Smooth muscle cell (in vitro differentiated cells): ENCODE measurements around the gene FLOT1. TPM values are rescaled to one million over a fixed set of nuclear protein-coding genes. Genes with fewer than 3 reads are reported as not detected.

Experiments used
- DNase-seq: peaks from one replicate; lab custom pipeline; 2025; ENCODE audit not compliant: unreplicated experiment; lab: John Stamatoyannopoulos, UW
- H2AFZ ChIP-seq: fragments of 200-600 bp; sonication (generic); 2 replicates; pipeline ENCODE4 v1.6.0; 2016; ENCODE audit warnings: antibody characterized with exemption, low read depth, mild to moderate bottlenecking
- H3F3A ChIP-seq: fragments of 200-600 bp; sonication (generic); 2 replicates; pipeline ENCODE4 v1.6.0; 2017; ENCODE audit warnings: antibody characterized with exemption, low read depth
- H3K27ac ChIP-seq: fragments of 200-600 bp; sonication (generic); 2 replicates; pipeline ENCODE4 v1.5.1; 2016; ENCODE audit warnings: low read depth, mild to moderate bottlenecking
- H3K27me3 ChIP-seq: fragments of 200-600 bp; sonication (generic); 2 replicates; pipeline ENCODE4 v1.6.1; 2016; ENCODE audit warnings: low read depth, mild to moderate bottlenecking
- H3K36me3 ChIP-seq: fragments of 200-600 bp; sonication (generic); 2 replicates; pipeline ENCODE4 v1.5.1; 2016; ENCODE audit warnings: low read depth
- H3K4me1 ChIP-seq: fragments of 200-600 bp; sonication (generic); 2 replicates; pipeline ENCODE4 v1.5.1; 2016; ENCODE audit warnings: low read depth
- H3K4me2 ChIP-seq: fragments of 200-600 bp; sonication (generic); 2 replicates; pipeline ENCODE4 v1.6.0; 2016; ENCODE audit warnings: mild to moderate bottlenecking
- H3K4me3 ChIP-seq: fragments of 200-600 bp; sonication (generic); 2 replicates; pipeline ENCODE4 v1.5.1; 2016; ENCODE audit warnings: mild to moderate bottlenecking
- H3K79me2 ChIP-seq: fragments of 200-600 bp; sonication (generic); 2 replicates; pipeline ENCODE4 v1.6.0; 2016; ENCODE audit warnings: low read depth, mild to moderate bottlenecking
- H3K9ac ChIP-seq: fragments of 200-600 bp; sonication (generic); 2 replicates; pipeline ENCODE4 v1.6.0; 2016; ENCODE audit warnings: low read depth
- H3K9me3 ChIP-seq: fragments of 200-600 bp; sonication (generic); replicated peaks from 2 replicates; pipeline ENCODE4 v1.5.1; 2016; ENCODE audit warnings: low read depth
- H4K20me1 ChIP-seq: fragments of 200-600 bp; sonication (generic); 2 replicates; pipeline ENCODE4 v1.6.0; 2016; ENCODE audit warnings: low read depth
- CTCF ChIP-seq: fragments of 200-600 bp; sonication (generic); IDR thresholded peaks from 2 replicates; pipeline ENCODE4 v1.5.1; 2017; ENCODE audit warnings: borderline replicate concordance, mild to moderate bottlenecking, antibody characterized with exemption; ENCODE audit not compliant: insufficient read depth, poor library complexity, severe bottlenecking
- WGBS: methylation state at CpG from one replicate; pipeline ENCODE4 v1.1.7; 2016; ENCODE audit warnings: low lambda C conversion rate; 5-methylcytosine and 5-hydroxymethylcytosine counted together
- polyA plus RNA-seq: library from polyadenylated mRNA; unstranded; fragments of >200 nt; fragmentation: Nextera tagmentation; extraction: Ambion mirVana; gene quantifications from 2 replicates; pipeline ENCODE4 v1.2.1, GENCODE V29; 2016
- total RNA-seq: library from RNA; depleted of rRNA; stranded (reverse); fragments of >200 nt; gene quantifications from 2 replicates; pipeline ENCODE4 v1.2.3, GENCODE V29; 2014

Gene FLOT1
- total and polyA plus RNA-seq, 2 experiments from 2014 or later: 87.6 to 117 TPM

GRCh38 chr6:30776390-30777154 lies 34.1 kb upstream of the FLOT1 start:
- no peak overlapping the region for H3K4me3 ChIP-seq
- H4K20me1 ChIP-seq: no peaks in the 10 kb centered on the region
- H2AFZ ChIP-seq: no peak overlapping the region
- peak overlapping the region; percentile 100 for H3K27ac ChIP-seq
- H3K9me3 ChIP-seq: no peaks in the 10 kb centered on the region
- H3K9ac ChIP-seq: peak overlapping the region; percentile 42
- 87% methylated on average over 5 of the region's 5 CpGs for WGBS
- H3K36me3 ChIP-seq: no peaks in the 10 kb centered on the region
- no peaks in the 10 kb centered on the region for H3K27me3 ChIP-seq
- no peaks in the 10 kb centered on the region for H3K79me2 ChIP-seq
- DNase-seq: no peak
- H3K4me2 ChIP-seq: no peak overlapping the region
- H3K4me1 ChIP-seq: peaks cover 16% of the 10 kb centered on the region
- no peak for TF ChIP-seq CTCF
- peaks cover 21% of the 10 kb centered on the region for H3F3A ChIP-seq

- TF ChIP-seq CTCF: no peak
- 100% methylated on average over 2 of the region's 2 CpGs for WGBS
- no peak overlapping the region for H3K9ac ChIP-seq
- H3K79me2 ChIP-seq: no peaks in the 10 kb centered on the region
- H3K4me2 ChIP-seq: no peak overlapping the region
- DNase-seq: no peak
- H3F3A ChIP-seq: peaks cover 8% of the 10 kb centered on the region
- peak overlapping the region; percentile 25 for H3K27ac ChIP-seq
- H3K9me3 ChIP-seq: no peaks in the 10 kb centered on the region
- no peak overlapping the region for H3K4me3 ChIP-seq
- no peaks in the 10 kb centered on the region for H3K27me3 ChIP-seq
- no peaks in the 10 kb centered on the region for H3K36me3 ChIP-seq
- H2AFZ ChIP-seq: no peak overlapping the region
- no peaks in the 10 kb centered on the region for H4K20me1 ChIP-seq
- peaks cover 22% of the 10 kb centered on the region for H3K4me1 ChIP-seq
Measured at GRCh38 chr6:30775104-30775503, 32.6 kb upstream of the FLOT1 start.

GRCh38 chr6:30774701-30775100 lies 32.2 kb upstream of the FLOT1 start:
- Histone ChIP-seq H3K4me2 (no peak overlapping the region), H2AFZ (no peak overlapping the region), H3K79me2 (no peaks in the 10 kb centered on the region), H3K9ac (no peak overlapping the region), H3K9me3 (no peaks in the 10 kb centered on the region), H3K36me3 (no peaks in the 10 kb centered on the region), H3K27ac (peak overlapping the region; percentile 25), H3K4me1 (peaks cover 26% of the 10 kb centered on the region), H4K20me1 (no peaks in the 10 kb centered on the region), H3K4me3 (no peak overlapping the region), H3F3A (peaks cover 4% of the 10 kb centered on the region), H3K27me3 (no peaks in the 10 kb centered on the region)
- 88% methylated on average over 8 of the region's 8 CpGs for WGBS
- DNase-seq: no peak
- TF ChIP-seq CTCF: no peak

- Histone ChIP-seq H3K9ac (peak overlapping the region; percentile 97), H3K27ac (peak overlapping the region; percentile 100), H3K4me1 (peaks cover 28% of the 10 kb centered on the region), H3K4me3 (no peak overlapping the region), H3K4me2 (peak overlapping the region; percentile 72), H3K27me3 (no peaks in the 10 kb centered on the region), H4K20me1 (no peaks in the 10 kb centered on the region), H3K36me3 (no peaks in the 10 kb centered on the region), H3F3A (peaks cover 16% of the 10 kb centered on the region), H3K79me2 (no peaks in the 10 kb centered on the region), H2AFZ (no peak overlapping the region), H3K9me3 (no peaks in the 10 kb centered on the region)
- TF ChIP-seq CTCF: no peak
- 90% methylated on average over 3 of the region's 3 CpGs for whole genome bisulfite sequencing
- no peak for DNase-seq
Measured at GRCh38 chr6:30770592-30770991, 28.1 kb upstream of the FLOT1 start.
